Muscle layer of duodenum (tissue), 2 donors: ENCODE measurements around the gene HTR7.
"Not testable (repeated sequence)": the region's sequence is repeated elsewhere in the genome, so short reads cannot be mapped to it uniquely, and the experiment has no call there.

Experiments used
- H3K27ac ChIP-seq: one replicate; pipeline ENCODE4 v1.7.0; 2013; ENCODE audit warnings: mild to moderate bottlenecking, low read length
- H3K27me3 ChIP-seq: one replicate; pipeline ENCODE4 v1.7.0; 2013; ENCODE audit warnings: low read depth, mild to moderate bottlenecking, control low read depth, low read length
- H3K36me3 ChIP-seq, 2 donors: one replicate each; pipeline ENCODE4 v1.7.0; 2013; ENCODE audit warnings: low read length in 2 of 2, control low read depth in 1 of 2, mild to moderate bottlenecking in 1 of 2; ENCODE audit not compliant: insufficient read depth in 2 of 2, control insufficient read depth in 1 of 2
- H3K4me1 ChIP-seq, 2 donors: one replicate each; pipeline ENCODE4 v1.7.0; 2013; ENCODE audit warnings: low read length in 2 of 2, mild to moderate bottlenecking in 2 of 2, control low read depth in 1 of 2, moderate library complexity in 1 of 2; ENCODE audit not compliant: insufficient read depth in 2 of 2, control insufficient read depth in 1 of 2
- H3K4me3 ChIP-seq, 2 donors: one replicate each; pipeline ENCODE4 v1.7.0; 2013; ENCODE audit warnings: low read length in 2 of 2, low read depth in 1 of 2, mild to moderate bottlenecking in 1 of 2
- H3K9me3 ChIP-seq, 2 donors: one replicate each; pipeline ENCODE4 v1.7.0; 2013; ENCODE audit warnings: low read length in 2 of 2, control low read depth in 1 of 2, mild to moderate bottlenecking in 1 of 2; ENCODE audit not compliant: control insufficient read depth in 1 of 2
- donor health status: healthy.

Gene HTR7

DNA sequence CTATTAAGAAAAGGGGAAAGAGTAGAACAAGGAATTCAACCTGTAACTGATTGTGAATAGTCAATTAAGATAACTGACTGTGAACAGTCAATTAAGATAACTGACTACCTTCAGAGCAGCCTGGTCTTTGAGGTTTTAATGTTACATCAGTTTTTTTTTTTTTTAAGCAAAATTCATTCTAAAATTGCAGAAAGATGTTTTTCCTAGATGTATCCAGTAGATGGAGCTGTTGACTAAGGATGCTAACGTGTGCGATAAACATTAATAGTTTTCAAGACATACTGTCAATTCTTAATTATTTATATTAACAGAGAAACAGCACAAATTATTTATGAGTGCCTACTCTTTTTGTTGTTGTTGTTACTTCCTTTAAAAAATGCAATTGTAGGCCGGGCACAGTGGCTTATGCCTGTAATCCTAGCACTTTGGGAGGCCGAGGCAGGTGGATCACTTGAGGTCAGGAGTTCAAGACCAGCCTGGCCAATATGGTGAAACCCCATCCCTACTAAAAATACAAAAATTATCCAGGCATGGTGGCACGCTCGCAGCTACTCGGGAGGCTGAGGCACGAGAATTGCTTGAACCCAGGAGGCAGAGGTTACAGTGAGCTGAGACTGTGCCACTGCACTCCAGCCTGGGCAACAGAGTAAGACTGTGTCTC lies 22.4 kb upstream of the HTR7 start:
- H3K27ac ChIP-seq, H3K4me3 ChIP-seq, H3K4me1 ChIP-seq, H3K27me3 ChIP-seq, H3K9me3 ChIP-seq: not testable (repeated sequence)
- H3K36me3 ChIP-seq = peaks cover 46 to 62% of the 10 kb centered on the region in 2 donors

DNA sequence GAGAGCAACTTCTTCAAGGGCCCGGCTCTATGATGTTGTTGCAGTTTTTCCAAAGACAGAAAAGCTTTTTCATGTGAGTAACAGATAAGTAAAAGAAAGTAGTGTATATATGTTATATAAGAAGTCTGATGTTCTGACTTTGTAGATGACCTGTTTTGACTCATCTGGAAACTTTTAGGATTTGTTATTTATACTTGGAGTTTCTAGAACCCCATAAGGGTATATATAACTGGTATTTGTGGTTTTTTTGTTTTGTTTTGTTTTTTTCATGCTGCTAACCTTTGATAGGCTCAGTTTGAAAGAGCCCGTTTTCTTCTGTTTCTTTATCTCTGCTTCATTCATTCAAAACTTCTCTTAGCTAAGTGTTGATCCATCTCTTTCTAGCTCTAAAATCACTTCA lies 21.2 kb upstream of the HTR7 start:
- Histone ChIP-seq H3K4me3 (no peak overlapping the region), H3K4me1 (no peaks in the 10 kb centered on the region), H3K36me3 (peaks cover 46 to 57% of the 10 kb centered on the region in 2 donors), H3K9me3 (no peaks in the 10 kb centered on the region), H3K27me3 (no peaks in the 10 kb centered on the region), H3K27ac (no peak overlapping the region)

DNA sequence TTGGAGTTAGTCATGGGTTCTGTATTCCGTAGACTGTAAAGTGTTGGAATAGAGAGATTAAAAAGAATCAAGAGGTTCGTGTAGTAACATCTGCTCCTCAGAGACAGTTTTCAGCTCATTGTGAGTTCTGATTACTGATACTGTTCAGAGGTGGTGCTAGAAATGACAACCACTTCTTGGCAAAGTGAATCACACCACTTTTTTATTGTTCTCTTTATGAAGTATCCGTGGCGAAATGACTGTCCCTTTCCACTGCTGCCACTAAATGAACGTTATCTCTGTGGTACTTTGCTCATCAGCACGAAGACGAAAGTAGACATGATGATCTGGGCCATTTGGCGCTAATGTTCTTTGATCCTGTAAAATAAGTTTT lies 14.8 kb upstream of the HTR7 start:
- H3K27me3 ChIP-seq = no peaks in the 10 kb centered on the region
- H3K4me1 ChIP-seq = peaks cover 0 to 18% of the 10 kb centered on the region in 2 donors
- H3K27ac ChIP-seq = peak overlapping the region; percentile 50
- peak overlapping the region; percentile 85 to 90 for H3K4me3 ChIP-seq
- H3K36me3 ChIP-seq = peaks cover 17 to 22% of the 10 kb centered on the region in 2 donors
- peaks cover 0 to 5% of the 10 kb centered on the region in 2 donors for H3K9me3 ChIP-seq

DNA sequence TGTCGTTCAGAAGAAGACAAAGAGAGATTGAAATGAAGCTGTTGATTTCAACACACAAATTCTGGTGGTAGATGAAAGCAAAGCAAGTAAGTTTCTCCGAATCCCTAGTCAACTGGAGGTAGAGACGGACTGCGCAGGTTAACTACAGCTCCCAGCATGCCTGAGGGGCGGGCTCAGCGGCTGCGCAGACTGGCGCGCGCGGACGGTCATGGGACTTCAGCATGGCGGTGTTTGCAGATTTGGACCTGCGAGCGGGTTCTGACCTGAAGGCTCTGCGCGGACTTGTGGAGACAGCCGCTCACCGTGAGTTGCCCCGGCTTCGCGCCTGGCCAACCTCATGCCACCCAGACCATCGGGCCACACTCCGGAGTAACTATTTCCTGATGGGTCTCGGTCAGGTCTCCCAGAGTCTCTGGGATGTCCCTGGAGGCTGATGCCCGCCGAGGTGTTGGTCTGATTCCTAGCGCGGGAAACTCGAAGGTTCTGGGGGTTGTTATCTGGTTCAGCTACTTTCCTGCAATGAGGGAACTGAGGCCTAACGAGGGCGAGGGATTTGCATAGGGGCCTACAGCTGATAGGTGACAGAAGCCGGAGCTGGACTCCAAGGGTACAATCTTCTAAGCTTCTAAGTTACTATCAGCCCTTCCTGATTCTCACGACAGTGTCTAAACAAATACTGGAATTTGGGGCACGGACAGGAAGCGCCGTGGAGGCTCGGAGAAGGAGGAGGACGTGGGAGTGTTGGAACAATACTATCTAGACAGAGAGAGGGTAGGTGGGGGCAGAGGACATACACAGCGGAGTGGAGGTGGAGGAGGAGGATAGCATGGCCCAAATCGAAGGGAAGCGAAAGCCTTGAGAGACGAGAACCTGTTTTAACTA lies 14.2 kb upstream of the HTR7 start, which contains the start of gene RPP30:
Gene RPP30, plus strand, starts transcription at position 209 of the 882 bp plus-strand sequence. Its CDS starts 13 bp downstream, at position 222.
- H3K27ac ChIP-seq = peak within 1 kb of the TSS; percentile 50
- peaks cover 11 to 16% of the 10 kb centered on the region in 2 donors for H3K36me3 ChIP-seq
- H3K4me3 ChIP-seq = peak within 1 kb of the TSS; percentile 85 to 90
- peaks cover 0 to 18% of the 10 kb centered on the region in 2 donors for H3K4me1 ChIP-seq
- H3K9me3 ChIP-seq = peaks cover 0 to 5% of the 10 kb centered on the region in 2 donors
- H3K27me3 ChIP-seq = no peaks in the 10 kb centered on the region

DNA sequence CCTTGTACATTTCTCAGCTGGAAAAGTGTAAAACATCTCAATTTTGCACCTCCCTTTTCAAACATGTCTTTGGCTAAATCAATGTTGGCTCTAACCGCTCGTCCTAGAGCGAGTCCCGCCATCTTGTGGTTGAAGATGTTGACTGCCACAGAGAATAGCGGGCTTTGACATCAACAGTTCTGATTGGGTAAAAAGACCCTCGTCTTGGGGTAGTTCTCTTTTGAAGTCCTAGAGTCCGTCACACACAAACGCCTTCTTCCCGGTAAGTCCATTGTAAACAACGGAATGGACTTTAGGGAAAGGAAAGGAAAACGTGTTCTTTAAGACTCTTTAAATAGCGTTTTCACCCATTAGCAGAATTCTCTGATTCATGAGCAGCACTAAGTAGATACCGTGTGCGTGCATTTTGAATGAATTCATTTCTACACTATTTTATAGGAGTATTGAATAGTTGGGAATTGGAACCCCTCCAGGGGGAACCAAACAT lies 13.5 kb upstream of the HTR7 start:
- Histone ChIP-seq H3K36me3 (peaks cover 4 to 10% of the 10 kb centered on the region in 2 donors), H3K4me3 (peak overlapping the region; percentile 85 to 90), H3K27ac (peak overlapping the region; percentile 15)

DNA sequence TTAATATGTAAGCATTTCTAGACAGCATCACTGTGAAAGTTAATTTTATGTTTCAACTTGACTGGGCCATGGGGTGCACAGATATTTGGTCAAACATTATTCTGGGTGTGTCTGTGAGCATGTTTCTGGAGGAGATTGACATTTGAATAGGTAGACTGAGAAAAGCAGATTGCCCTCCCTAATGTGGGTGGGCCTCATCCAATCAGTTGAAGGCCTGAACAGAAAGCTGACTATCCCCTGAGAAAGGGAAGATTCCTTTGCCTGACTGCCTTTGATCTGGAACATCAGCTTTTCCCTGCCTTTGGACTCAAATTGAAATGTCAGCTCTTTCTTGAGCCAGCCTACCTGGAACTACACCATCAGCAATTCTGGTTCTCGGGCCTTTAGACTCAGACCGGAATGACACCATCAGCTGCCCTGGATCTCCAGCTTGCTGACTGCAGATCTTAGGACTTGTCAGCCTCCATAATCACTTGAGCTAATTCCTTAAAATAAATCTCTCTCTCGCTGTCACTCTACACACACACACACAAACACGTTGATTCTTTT lies 8.3 kb upstream of the HTR7 start:
- peaks cover 0 to 5% of the 10 kb centered on the region in 2 donors for H3K9me3 ChIP-seq
- no peak overlapping the region for H3K27ac ChIP-seq
- no peaks in the 10 kb centered on the region for H3K27me3 ChIP-seq
- H3K4me1 ChIP-seq = no peaks in the 10 kb centered on the region
- no peak overlapping the region for H3K4me3 ChIP-seq
- H3K36me3 ChIP-seq = no peaks in the 10 kb centered on the region

More for the DNA sequence above, 13.5 kb upstream of the HTR7 start:
- Histone ChIP-seq H3K9me3 (peaks cover 0 to 5% of the 10 kb centered on the region in 2 donors), H3K4me1 (peaks cover 0 to 18% of the 10 kb centered on the region in 2 donors), H3K27me3 (no peaks in the 10 kb centered on the region)

DNA sequence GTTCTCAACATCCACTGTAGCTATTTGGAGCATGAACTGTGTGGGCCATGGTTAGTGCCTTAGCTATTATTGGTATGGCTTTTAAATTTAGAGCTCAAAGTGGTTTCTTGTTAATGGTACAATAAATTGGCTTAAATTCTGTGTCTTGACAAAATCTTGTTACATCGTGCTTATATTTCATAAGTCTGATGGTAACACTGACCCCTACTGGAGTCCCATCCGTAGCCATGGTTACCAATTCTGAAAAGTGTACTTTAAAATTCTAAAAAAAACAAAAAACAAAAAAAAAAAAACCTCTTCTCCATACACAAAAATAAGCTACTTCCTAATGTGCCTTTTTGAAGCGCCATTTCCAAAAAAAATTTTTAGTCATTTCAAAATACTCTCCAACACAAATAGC lies 7.6 kb upstream of the HTR7 start:
- Histone ChIP-seq H3K36me3 (no peaks in the 10 kb centered on the region), H3K4me3 (no peak overlapping the region), H3K9me3 (peaks cover 0 to 5% of the 10 kb centered on the region in 2 donors), H3K4me1 (no peaks in the 10 kb centered on the region), H3K27me3 (no peaks in the 10 kb centered on the region), H3K27ac (no peak overlapping the region)

DNA sequence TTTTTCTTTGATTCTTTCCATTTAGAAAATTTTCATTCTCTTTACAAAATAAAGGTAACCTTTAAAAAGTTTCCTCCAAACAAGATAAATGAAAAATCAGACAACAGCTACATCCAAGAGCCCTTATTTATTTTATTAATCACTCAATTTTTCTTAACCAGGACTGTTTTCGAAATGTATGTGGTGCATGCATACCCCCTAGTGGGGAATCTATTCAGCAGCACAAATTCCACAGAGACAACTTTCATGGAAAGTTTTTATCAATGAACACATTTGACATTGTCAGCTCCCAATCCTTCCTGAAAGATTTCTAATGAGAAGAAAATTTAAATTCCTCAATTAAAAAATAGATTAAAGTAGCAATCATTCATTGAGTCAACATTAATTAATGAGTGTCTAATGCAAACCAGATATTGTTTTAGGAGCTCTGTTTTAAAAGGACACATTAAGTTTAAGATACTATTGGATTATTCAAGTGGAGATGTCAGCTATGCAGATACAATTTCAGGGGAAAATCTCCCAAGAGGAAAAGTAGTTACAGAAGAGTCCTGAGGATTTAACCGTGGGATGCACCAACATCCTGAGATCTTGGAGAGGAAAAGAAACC lies 5.2 kb upstream of the HTR7 start:
- H3K27ac ChIP-seq = no peak overlapping the region
- no peak overlapping the region for H3K4me3 ChIP-seq
- peaks cover 0 to 3% of the 10 kb centered on the region in 2 donors for H3K4me1 ChIP-seq
- no peaks in the 10 kb centered on the region for H3K9me3 ChIP-seq
- H3K36me3 ChIP-seq = no peaks in the 10 kb centered on the region
- H3K27me3 ChIP-seq = no peaks in the 10 kb centered on the region

DNA sequence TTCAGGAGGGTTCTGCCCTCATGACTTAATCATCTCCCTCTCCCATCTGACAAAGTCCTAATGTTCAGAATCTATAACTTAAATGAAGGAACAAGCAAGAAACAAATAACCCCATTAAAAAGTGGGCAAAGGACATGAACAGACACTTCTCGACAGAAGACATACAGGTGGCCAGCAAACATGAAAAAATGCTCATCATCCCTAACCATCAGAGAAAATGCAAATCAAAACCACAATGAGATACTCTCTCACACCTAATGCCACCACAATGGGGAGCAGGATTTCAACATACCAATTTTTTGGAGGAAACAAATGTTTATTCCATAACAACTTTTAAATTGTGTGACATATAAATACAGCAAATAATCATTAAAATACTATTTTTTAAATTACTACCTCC lies 3.0 kb upstream of the HTR7 start:
- H3K27ac ChIP-seq = no peak overlapping the region
- peaks cover 15% of the 10 kb centered on the region for H3K27me3 ChIP-seq
- H3K36me3 ChIP-seq = no peaks in the 10 kb centered on the region

DNA sequence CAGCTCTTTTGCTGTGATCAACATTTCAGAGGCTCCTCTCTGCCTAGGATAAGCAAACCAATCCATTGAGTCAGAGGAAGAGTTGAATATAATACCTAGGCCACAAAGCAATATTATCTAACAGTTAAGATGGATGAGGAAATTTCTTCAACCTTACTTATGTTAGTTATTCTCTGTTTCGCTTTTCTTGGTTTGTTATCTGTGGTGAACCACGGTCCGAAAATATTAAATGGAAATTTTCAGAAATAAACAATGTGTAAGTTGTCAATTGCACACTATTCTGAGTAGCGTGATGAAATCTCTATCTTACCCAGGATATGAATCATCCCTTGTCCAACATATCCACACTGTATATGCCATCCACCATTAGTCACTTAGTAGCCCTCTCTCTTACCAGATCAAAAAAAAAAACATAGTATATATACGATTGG lies 1.5 kb upstream of the HTR7 start:
- Histone ChIP-seq H3K27me3 (peaks cover 18% of the 10 kb centered on the region), H3K36me3 (no peaks in the 10 kb centered on the region), H3K9me3 (no peaks in the 10 kb centered on the region), H3K4me3 (no peak overlapping the region), H3K27ac (no peak overlapping the region), H3K4me1 (peaks cover 0 to 11% of the 10 kb centered on the region in 2 donors)

More for the DNA sequence above, 3.0 kb upstream of the HTR7 start:
- Histone ChIP-seq H3K9me3 (no peaks in the 10 kb centered on the region), H3K4me1 (peaks cover 0 to 11% of the 10 kb centered on the region in 2 donors), H3K4me3 (no peak overlapping the region)
